ENCODE data around the gene TNFSF12. TPM values are rescaled to one million over a fixed set of nuclear protein-coding genes. Genes with fewer than 3 reads are reported as not detected.

Gene TNFSF12
- total and polyA plus RNA-seq, 9 of the 15 experiments (the other 6 are each of a cell fraction or from before 2014, with no cell fraction given): 0.03 to 0.95 (median 0.19) TPM; not detected in 3

GRCh38 chr17:7558544-7559319 lies 9.9 kb downstream of the TNFSF12 start, which contains the start of gene TNFSF13 (continued):
- TF ChIP-seq, protein P1, sequence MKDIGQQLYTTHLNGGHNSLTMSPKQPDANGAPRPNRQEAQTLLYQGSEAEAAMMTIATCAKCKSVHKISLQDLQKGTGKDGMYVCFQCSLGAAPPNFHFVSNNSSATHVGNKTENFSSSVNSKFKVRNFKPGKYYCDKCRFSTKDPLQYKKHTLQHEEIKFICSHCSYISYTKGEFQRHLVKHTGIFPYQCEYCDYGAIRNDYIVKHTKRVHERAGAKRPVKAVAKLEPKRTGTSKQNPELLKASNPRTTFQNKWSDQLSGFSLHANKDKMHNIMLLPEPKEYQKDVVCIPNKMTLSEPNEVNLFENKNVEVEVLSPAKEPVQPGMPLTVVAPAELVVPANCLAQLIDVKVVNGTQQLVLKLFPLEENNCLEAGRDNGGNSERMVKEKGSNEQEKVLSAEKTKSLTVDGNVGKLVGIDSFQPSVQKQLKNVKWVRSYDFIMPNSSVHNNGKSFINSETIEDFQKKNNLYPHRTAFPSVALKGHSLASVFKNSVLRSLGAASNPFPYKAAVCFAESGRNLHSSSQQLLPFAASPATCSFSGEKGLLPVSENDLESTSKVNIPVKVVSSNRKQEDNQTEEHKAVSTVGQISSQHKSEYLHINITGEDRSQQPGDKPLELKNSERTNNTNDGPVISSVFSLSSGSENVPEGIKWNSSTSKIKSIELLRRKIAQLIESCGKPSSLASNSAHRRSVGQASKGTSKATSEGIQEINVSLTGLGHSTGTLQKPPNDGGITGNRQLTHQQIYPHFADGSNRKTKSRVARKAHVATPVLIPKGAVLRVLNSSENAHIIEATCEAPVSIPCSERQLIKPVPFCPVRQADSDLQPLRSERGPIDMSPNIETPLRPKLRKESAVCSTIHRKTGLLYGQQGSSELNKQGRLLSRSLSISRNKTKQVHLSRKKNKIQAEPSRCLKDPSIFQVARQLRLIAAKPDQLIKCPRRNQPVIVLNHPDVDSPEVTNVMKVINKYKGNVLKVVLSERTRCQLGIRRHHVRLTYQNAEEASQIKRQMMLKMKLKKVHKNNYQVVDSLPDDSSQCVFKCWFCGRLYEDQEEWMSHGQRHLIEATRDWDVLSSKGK (CRISPR knock-in tag; IDR thresholded peaks at IDR 0.05): no peak
- TF ChIP-seq, protein P2, sequence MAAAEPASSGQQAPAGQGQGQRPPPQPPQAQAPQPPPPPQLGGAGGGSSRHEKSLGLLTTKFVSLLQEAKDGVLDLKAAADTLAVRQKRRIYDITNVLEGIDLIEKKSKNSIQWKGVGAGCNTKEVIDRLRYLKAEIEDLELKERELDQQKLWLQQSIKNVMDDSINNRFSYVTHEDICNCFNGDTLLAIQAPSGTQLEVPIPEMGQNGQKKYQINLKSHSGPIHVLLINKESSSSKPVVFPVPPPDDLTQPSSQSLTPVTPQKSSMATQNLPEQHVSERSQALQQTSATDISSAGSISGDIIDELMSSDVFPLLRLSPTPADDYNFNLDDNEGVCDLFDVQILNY (CRISPR knock-in tag; IDR thresholded peaks at IDR 0.05): no peak
- TF ChIP-seq GATA2 (CRISPR knock-in tag; IDR thresholded peaks at IDR 0.05) (no peak), MAFK (IDR thresholded peaks at IDR 0.05; ENCODE audit: low read length) (no peak), ZNF408 (CRISPR knock-in tag; IDR thresholded peaks at IDR 0.05; ENCODE audit: low read depth) (no peak), ZNF76 (CRISPR knock-in tag; IDR thresholded peaks at IDR 0.05; ENCODE audit: borderline replicate concordance) (no peak), RREB1 (CRISPR knock-in tag; IDR thresholded peaks at IDR 0.05) (no peak), PTBP1 (IDR thresholded peaks at IDR 0.05; ENCODE audit: low read depth, low read length) (no peak)
